IMR-90 (cell line): Measurements from ENCODE around the gene CIB1. TPM values are rescaled to one million over a fixed set of nuclear protein-coding genes. Genes with fewer than 3 reads are reported as not detected.

ENCODE experiments used
- ATAC-seq: fragments of 200-7000 bp; cut with Tn5 transposase; 2 replicates; pipeline ENCODE4 v1.9.1; 2020; ENCODE audit warnings: low read depth, mild to moderate bottlenecking, moderate library complexity
- BruUV-seq: library from RNA; stranded (reverse); fragments of 400-500 nt; replicated peaks from 2 replicates; lab custom pipeline; 2021; lab: Mats Ljungman, UMichigan
- CTCF ChIA-PET: fragments of 300-600 bp; formaldehyde crosslinking; extraction: SDS; loops from one replicate; lab custom pipeline; 2021; ENCODE audit warnings: antibody characterized with exemption; lab: Yijun Ruan, JAX
- POLR2A ChIA-PET: fragments of 300-600 bp; sonication (Branson Sonifier 250); formaldehyde crosslinking; loops from one replicate; lab custom pipeline; 2022; ENCODE audit warnings: antibody characterized with exemption; ENCODE audit not compliant: unreplicated experiment; lab: Charles Lee
- DNase-seq: peaks from one replicate; pipeline ENCODE4 v3.0.0; 2013
- H2AFZ ChIP-seq: replicated peaks from 2 replicates; pipeline ENCODE3; 2013; ENCODE audit warnings: low read length, mild to moderate bottlenecking; ENCODE audit not compliant: poor library complexity
- H2AK5ac ChIP-seq: 2 replicates; pipeline ENCODE4 v1.6.1; 2013; ENCODE audit warnings: low read depth, low read length, inconsistent platforms
- H2AK9ac ChIP-seq: replicated peaks from 2 replicates; pipeline ENCODE3; 2013; ENCODE audit warnings: mild to moderate bottlenecking, low read depth, low read length, moderate library complexity; ENCODE audit not compliant: poor library complexity
- H2BK120ac ChIP-seq: 2 replicates; pipeline ENCODE4 v1.6.1; 2013; ENCODE audit warnings: low read depth, low read length, inconsistent platforms
- H2BK15ac ChIP-seq: 3 replicates; pipeline ENCODE4 v1.6.1; 2013; ENCODE audit warnings: low read depth, low read length, inconsistent platforms
- H2BK20ac ChIP-seq: 2 replicates; pipeline ENCODE4 v1.6.1; 2013; ENCODE audit warnings: low read depth, mild to moderate bottlenecking, inconsistent platforms, low read length, moderate library complexity
- H2BK5ac ChIP-seq: 2 replicates; pipeline ENCODE4 v1.6.1; 2013; ENCODE audit warnings: mild to moderate bottlenecking, low read depth, low read length, inconsistent platforms; ENCODE audit not compliant: poor library complexity, severe bottlenecking
- H3K14ac ChIP-seq: replicated peaks from 2 replicates; pipeline ENCODE4 v1.6.1; 2013; ENCODE audit warnings: low read depth, low read length, inconsistent platforms
- H3K18ac ChIP-seq: 2 replicates; pipeline ENCODE4 v1.6.1; 2013; ENCODE audit warnings: low read depth, low read length, control low read depth
- H3K23ac ChIP-seq: 2 replicates; pipeline ENCODE4 v1.6.1; 2013; ENCODE audit warnings: low read depth, low read length, inconsistent platforms
- H3K27ac ChIP-seq: 2 replicates; pipeline ENCODE4 v1.5.1; 2013; ENCODE audit warnings: mild to moderate bottlenecking, control low read depth, low read length; ENCODE audit not compliant: insufficient read depth
- H3K27me3 ChIP-seq: 2 replicates; pipeline ENCODE4 v1.6.1; 2013; ENCODE audit warnings: low read length; ENCODE audit not compliant: control insufficient read depth, insufficient read depth
- H3K36me3 ChIP-seq: 2 replicates; pipeline ENCODE4 v1.6.1; 2013; ENCODE audit warnings: low read length, mixed read lengths; ENCODE audit not compliant: control insufficient read depth, insufficient read depth
- H3K4ac ChIP-seq: 2 replicates; pipeline ENCODE4 v1.6.1; 2013; ENCODE audit warnings: low read depth, low read length, inconsistent platforms
- H3K4me1 ChIP-seq: 2 replicates; pipeline ENCODE4 v1.6.1; 2013; ENCODE audit warnings: low read length, mixed read lengths; ENCODE audit not compliant: control insufficient read depth, insufficient read depth
- H3K4me2 ChIP-seq: 2 replicates; pipeline ENCODE4 v1.6.1; 2013; ENCODE audit warnings: low read depth, mild to moderate bottlenecking, control low read depth, low read length, moderate library complexity
- H3K4me3 ChIP-seq: 2 replicates; pipeline ENCODE4 v1.5.1; 2013; ENCODE audit warnings: low read depth, mild to moderate bottlenecking, control low read depth, low read length, moderate library complexity; ENCODE audit not compliant: insufficient read depth
- H3K56ac ChIP-seq: 2 replicates; pipeline ENCODE4 v1.6.1; 2013; ENCODE audit warnings: low read length, inconsistent platforms; ENCODE audit not compliant: insufficient read depth; ENCODE audit errors: extremely low read depth
- H3K79me1 ChIP-seq, 2 experiments: 2 replicates each; pipeline ENCODE4 v1.6.1; 2013; ENCODE audit warnings: low read length in 2 of 2, inconsistent platforms in 1 of 2, low read depth in 1 of 2
- H3K9ac ChIP-seq: 2 replicates; pipeline ENCODE4 v1.6.1; 2013; ENCODE audit warnings: low read depth, low read length, control low read depth
- H3K9me1 ChIP-seq: 2 replicates; pipeline ENCODE4 v1.6.1; 2013; ENCODE audit warnings: low read length, inconsistent platforms; ENCODE audit not compliant: insufficient read depth
- H3K9me3 ChIP-seq: 2 replicates; pipeline ENCODE4 v1.6.1; 2013; ENCODE audit warnings: low read length; ENCODE audit not compliant: control insufficient read depth, insufficient read depth
- H4K20me1 ChIP-seq: 2 replicates; pipeline ENCODE4 v1.6.1; 2013; ENCODE audit warnings: low read length, inconsistent platforms; ENCODE audit not compliant: insufficient read depth
- H4K5ac ChIP-seq: 2 replicates; pipeline ENCODE4 v1.6.1; 2013; ENCODE audit warnings: mild to moderate bottlenecking, low read depth, low read length, control low read depth
- H4K8ac ChIP-seq, 2 experiments: 2 replicates each; pipeline ENCODE4 v1.6.1; 2013; ENCODE audit warnings: low read depth in 2 of 2, low read length in 2 of 2, control low read depth in 1 of 2, inconsistent platforms in 1 of 2
- H4K91ac ChIP-seq: 2 replicates; pipeline ENCODE4 v1.6.1; 2013; ENCODE audit warnings: low read depth, low read length, inconsistent platforms; ENCODE audit not compliant: insufficient read depth
- USF2 ChIP-seq: fragments of 150-350 bp; IDR thresholded peaks from 2 replicates; pipeline ENCODE4 v1.6.1; 2017; ENCODE audit warnings: mild to moderate bottlenecking, antibody characterized with exemption, low read length, low read depth
- WGBS, 2 experiments: methylation state at CpG; one replicate each; pipeline versions ENCODE4 v1.1.5 to v1.1.7; 2013; ENCODE audit warnings: missing lambda C conversion rate in 2 of 2; ENCODE audit not compliant: insufficient read length in 1 of 2; ENCODE audit errors: extremely low coverage in 2 of 2; 5-methylcytosine and 5-hydroxymethylcytosine counted together
- dilution Hi-C: fragments of 300-500 bp; cut with HindIII; formaldehyde crosslinking; loops from one replicate; pipeline ENCODE4 v1.14.3; 2018; ENCODE audit warnings: low sequenced_read_pairs; ENCODE audit not compliant: unreplicated experiment
- in situ Hi-C: fragments of 300-500 bp; cut with MboI; formaldehyde crosslinking; loops from 3 replicates; pipeline ENCODE4 v1.14.3; 2019; ENCODE audit warnings: low sequenced_read_pairs, inconsistent platforms, mixed read lengths
- intact Hi-C: fragments of 100-400 bp; cut with micrococcal nuclease; formaldehyde crosslinking; loops from 2 replicates; pipeline ENCODE4 v1.10.0; 2022
- polyA plus RNA-seq, 3 experiments: library from polyadenylated mRNA; depleted of rRNA; stranded (reverse); fragments of >200 nt; gene quantifications; 2 replicates each; pipeline ENCODE4 v1.2.3, GENCODE V29; 2012; ENCODE audit warnings: low replicate concordance in 1 of 3
- total RNA-seq: library from RNA; depleted of rRNA; stranded (reverse); fragments of >200 nt; gene quantifications from 2 replicates; pipeline ENCODE4 v1.2.3, GENCODE V29; 2012

Gene CIB1
- total and polyA plus RNA-seq, 2 of the 4 experiments (the other 2 are of a cell fraction): 31.5 to 94.1 TPM

GRCh38 chr15:90194655-90195054 is 39.1 kb downstream of the CIB1 start:
- H4K5ac ChIP-seq: no peak overlapping the region
- H2BK120ac ChIP-seq: no peak overlapping the region
- H3K79me1 ChIP-seq: peaks cover 0 to 8% of the 10 kb centered on the region in 2 experiments; a peak in 2 of 4 replicates
- H3K4ac ChIP-seq: no peak overlapping the region
- H4K20me1 ChIP-seq: no peaks in the 10 kb centered on the region
- no peak overlapping the region for H2BK20ac ChIP-seq
- no peak overlapping the region for H3K14ac ChIP-seq
- H4K91ac ChIP-seq: no peak overlapping the region
- H3K4me3 ChIP-seq: no peak overlapping the region
- no peak overlapping the region for H3K4me2 ChIP-seq
- dilution Hi-C loops: no loop called here
- H3K56ac ChIP-seq: no peak overlapping the region
- CTCF ChIA-PET: no interaction called here
- no peak for DNase-seq
- no peaks in the 10 kb centered on the region for H3K27me3 ChIP-seq
- POLR2A ChIA-PET: no interaction called here
- no peaks in the 10 kb centered on the region for H3K9me3 ChIP-seq
- no peak overlapping the region for H3K27ac ChIP-seq
- TF ChIP-seq USF2: no peak
- H3K4me1 ChIP-seq: peaks cover 17% of the 10 kb centered on the region
- no peak overlapping the region for H2AFZ ChIP-seq
- BruUV-seq: no TSS peak
- no peak overlapping the region for H2AK5ac ChIP-seq
- H3K18ac ChIP-seq: no peak overlapping the region
- H2BK15ac ChIP-seq: no peak overlapping the region
- H3K36me3 ChIP-seq: no peaks in the 10 kb centered on the region
- H2BK5ac ChIP-seq: no peak overlapping the region
- H3K23ac ChIP-seq: no peak overlapping the region
- WGBS, 2 experiments: no CpG with 5 or more reads among the region's 2 CpGs
- ATAC-seq: no peak
- intact Hi-C loops: no loop called here
- in situ Hi-C loops: no loop called here
- H3K9me1 ChIP-seq: peaks cover 11% of the 10 kb centered on the region
- H4K8ac ChIP-seq: no peak overlapping the region
- no peak overlapping the region for H3K9ac ChIP-seq
- H2AK9ac ChIP-seq: no peak overlapping the region
